CD8-positive, alpha-beta memory T cell (primary cell): ENCODE results near the gene PREX1. TPM values are rescaled to one million over a fixed set of nuclear protein-coding genes. Genes with fewer than 3 reads are reported as not detected.
"Not testable (repeated sequence)": the region's sequence is repeated elsewhere in the genome, so short reads cannot be mapped to it uniquely, and the experiment has no call there.

ENCODE experiments used
- CTCF ChIA-PET: fragments of 350-600 bp; sonication (Branson Sonifier 250); formaldehyde crosslinking; loops from one replicate; lab custom pipeline; 2021; ENCODE audit warnings: antibody characterized with exemption; lab: Charles Lee
- POLR2A ChIA-PET: fragments of 350-600 bp; sonication (Branson Sonifier 250); formaldehyde crosslinking; loops from one replicate; lab custom pipeline; 2021; ENCODE audit warnings: antibody characterized with exemption; lab: Charles Lee
- DNase-seq, 5 donors: peaks; one replicate each; pipeline versions ENCODE4 v3.0.0 to v3.0.0-alpha.2; 2020 to 2022; ENCODE audit warnings: mixed read lengths in 1 of 5
- H3K27ac ChIP-seq: one replicate; pipeline ENCODE4 v1.7.0; 2013; ENCODE audit warnings: low read depth, mild to moderate bottlenecking, low read length, moderate library complexity
- H3K27me3 ChIP-seq: 2 replicates; pipeline ENCODE4 v1.7.0; 2013; ENCODE audit warnings: low read length, mild to moderate bottlenecking; ENCODE audit not compliant: insufficient read depth, poor library complexity, severe bottlenecking
- H3K36me3 ChIP-seq: 2 replicates; pipeline ENCODE4 v1.7.0; 2013; ENCODE audit warnings: mild to moderate bottlenecking, low read length, moderate library complexity; ENCODE audit not compliant: insufficient read depth
- H3K4me1 ChIP-seq: 2 replicates; pipeline ENCODE4 v1.7.0; 2013; ENCODE audit warnings: mild to moderate bottlenecking, low read length, moderate library complexity; ENCODE audit not compliant: insufficient read depth
- H3K4me3 ChIP-seq: 2 replicates; pipeline ENCODE4 v1.7.0; 2013; ENCODE audit warnings: mild to moderate bottlenecking, low read length
- H3K9me3 ChIP-seq: 2 replicates; pipeline ENCODE4 v1.7.0; 2013; ENCODE audit warnings: mild to moderate bottlenecking, low read length
- H3K27ac Mint-ChIP-seq, 8 donors: one replicate each; pipeline ENCODE4 v1.8.0; 2020 to 2021; ENCODE audit warnings: mixed read lengths in 8 of 8, mild to moderate bottlenecking in 6 of 8, inconsistent platforms in 3 of 8, moderate library complexity in 3 of 8
- H3K27me3 Mint-ChIP-seq, 2 donors: one replicate each; pipeline ENCODE4 v1.8.0; 2020 to 2021; ENCODE audit warnings: mixed read lengths in 2 of 2, mild to moderate bottlenecking in 1 of 2, moderate library complexity in 1 of 2
- H3K36me3 Mint-ChIP-seq, 3 donors: one replicate each; pipeline ENCODE4 v1.8.0; 2020 to 2021; ENCODE audit warnings: mixed read lengths in 3 of 3, inconsistent platforms in 1 of 3, mild to moderate bottlenecking in 1 of 3
- H3K4me1 Mint-ChIP-seq, 3 donors: one replicate each; pipeline ENCODE4 v1.8.0; 2020 to 2021; ENCODE audit warnings: mixed read lengths in 3 of 3, inconsistent platforms in 1 of 3, mild to moderate bottlenecking in 1 of 3
- H3K4me3 Mint-ChIP-seq, 7 donors: one replicate each; pipeline ENCODE4 v1.8.0; 2020 to 2021; ENCODE audit warnings: mixed read lengths in 7 of 7, mild to moderate bottlenecking in 6 of 7, moderate library complexity in 4 of 7, inconsistent platforms in 2 of 7
- H3K9me3 Mint-ChIP-seq, 5 donors: one replicate each; pipeline ENCODE4 v1.8.0; 2020 to 2022; ENCODE audit warnings: mixed read lengths in 5 of 5, mild to moderate bottlenecking in 3 of 5, moderate library complexity in 2 of 5, inconsistent platforms in 1 of 5
- polyA plus RNA-seq: library from polyadenylated mRNA; unstranded; fragments of 300-500 nt; fragmentation: Illumina TruSeq; gene quantifications from one replicate; pipeline ENCODE4 v1.2.3, GENCODE V29; 2021
- total RNA-seq, 2 experiments: library from RNA; stranded (reverse); gene quantifications; one replicate each; pipeline ENCODE4 v1.2.3, GENCODE V29; 2021

PREX1 gene
- total and polyA plus RNA-seq, 3 experiments from 2014 or later, result 89.5 to 90.5 (median 90.0) TPM

DNA sequence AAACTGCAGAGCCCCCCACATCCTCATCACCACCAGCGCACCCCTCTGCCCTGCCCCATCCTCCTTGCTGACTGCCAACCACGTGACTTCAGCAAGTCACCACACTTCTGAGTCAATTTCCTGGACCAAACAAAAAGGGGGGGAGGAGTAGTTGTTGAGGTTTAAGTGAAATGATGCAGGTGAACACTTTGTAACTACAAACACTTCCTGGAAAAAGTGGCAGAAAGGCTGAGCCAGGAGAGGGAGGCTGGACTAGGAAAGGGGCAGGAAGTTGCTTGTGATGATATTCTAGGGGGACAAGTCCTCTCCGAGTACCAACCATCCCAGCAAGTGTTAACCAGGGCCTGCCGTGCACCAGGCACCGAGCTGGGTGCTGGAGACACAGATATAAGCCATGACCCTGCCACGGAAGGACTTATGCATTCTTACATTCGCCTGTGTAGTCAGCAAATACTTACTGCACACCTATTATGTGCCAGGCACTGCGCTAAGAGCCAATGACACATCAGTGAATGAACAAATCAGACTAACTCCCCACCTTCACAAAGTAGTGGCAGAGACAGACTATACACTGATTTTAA is 67.3 kb downstream of the PREX1 start:
- peak overlapping the region; percentile 64 for H3K27ac ChIP-seq
- DNase-seq, result peak; percentile 65 to 91 (median 86)
- H3K36me3 ChIP-seq, result no peaks in the 10 kb centered on the region
- POLR2A ChIA-PET, result interaction anchor here (0.6 to 2.6 kb wide), 5 partner anchors 9 to 63 kb away, joined by 3 to 15 read pairs (median 6); no protein-coding TSS in a partner anchor
- peaks cover 0 to 2% of the 10 kb centered on the region in 2 donors for H3K27me3 Mint-ChIP-seq
- H3K4me1 ChIP-seq, result peaks cover 82% of the 10 kb centered on the region
- peaks cover 92 to 97% (median 97%) of the 10 kb centered on the region in 3 donors for H3K4me1 Mint-ChIP-seq
- H3K9me3 Mint-ChIP-seq, result no peaks in the 10 kb centered on the region
- peak overlapping the region; percentile 3 for H3K4me3 ChIP-seq
- H3K27ac Mint-ChIP-seq, result peak overlapping the region; percentile 96 to 98 (median 96)
- H3K9me3 ChIP-seq, result no peaks in the 10 kb centered on the region
- H3K36me3 Mint-ChIP-seq, result peaks cover 11 to 22% (median 11%) of the 10 kb centered on the region in 3 donors
- H3K27me3 ChIP-seq, result no peaks in the 10 kb centered on the region
- H3K4me3 Mint-ChIP-seq, result peak overlapping the region; percentile 73 to 92 (median 82)
- CTCF ChIA-PET, result interaction anchor here (1.0 to 5.1 kb wide), 6 partner anchors 12 to 104 kb away, joined by 4 to 14 read pairs (median 4); partner anchors contain the start of gene PREX1

GRCh38 chr20:48759631-48760245 is 68.1 kb downstream of the PREX1 start:
- Mint-ChIP-seq H3K27ac (peak overlapping the region; percentile 96 to 98 (median 96)), H3K4me3 (peak overlapping the region; percentile 73 to 92 (median 82)), H3K27me3 (peaks cover 0 to 2% of the 10 kb centered on the region in 2 donors), H3K4me1 (peaks cover 89 to 97% (median 97%) of the 10 kb centered on the region in 3 donors), H3K36me3 (peaks cover 10 to 28% (median 12%) of the 10 kb centered on the region in 3 donors), H3K9me3 (peaks cover 0 to 4% (median 0%) of the 10 kb centered on the region in 5 donors)
- H3K36me3 ChIP-seq, result no peaks in the 10 kb centered on the region
- CTCF ChIA-PET, result interaction anchor here (1.0 to 5.1 kb wide), 9 partner anchors 11 to 145 kb away, joined by 3 to 14 read pairs (median 4); partner anchors contain the start of gene PREX1
- peak overlapping the region; percentile 64 for H3K27ac ChIP-seq
- no peaks in the 10 kb centered on the region for H3K27me3 ChIP-seq
- H3K4me3 ChIP-seq, result peak overlapping the region; percentile 2
- peak in 1 of 5 donors; percentile 42 for DNase-seq
- H3K4me1 ChIP-seq, result peaks cover 75% of the 10 kb centered on the region
- POLR2A ChIA-PET, result interaction anchor here (0.6 to 2.6 kb wide), 7 partner anchors 9 to 63 kb away, joined by 3 to 15 read pairs (median 6); no protein-coding TSS in a partner anchor
- H3K9me3 ChIP-seq, result no peaks in the 10 kb centered on the region

GRCh38 chr20:48758206-48758820 is 69.5 kb downstream of the PREX1 start:
- ChIA-PET CTCF (interaction anchor here (1.1 to 5.1 kb wide), 6 partner anchors 18 to 147 kb away, joined by 3 to 14 read pairs (median 6); partner anchors contain the start of gene PREX1), POLR2A (interaction anchor here (0.6 to 1.7 kb wide), 3 partner anchors 15 to 69 kb away, joined by 3 to 10 read pairs (median 4); no protein-coding TSS in a partner anchor)
- peaks cover 74% of the 10 kb centered on the region for H3K4me1 ChIP-seq
- peaks cover 14 to 34% (median 16%) of the 10 kb centered on the region in 3 donors for H3K36me3 Mint-ChIP-seq
- H3K4me1 Mint-ChIP-seq, result peaks cover 91 to 99% (median 95%) of the 10 kb centered on the region in 3 donors
- H3K27me3 ChIP-seq, result no peaks in the 10 kb centered on the region
- H3K36me3 ChIP-seq, result no peaks in the 10 kb centered on the region
- H3K9me3 Mint-ChIP-seq, result peaks cover 0 to 4% (median 0%) of the 10 kb centered on the region in 5 donors
- H3K27ac ChIP-seq, result peak overlapping the region; percentile 27
- H3K27me3 Mint-ChIP-seq, result peaks cover 0 to 2% of the 10 kb centered on the region in 2 donors
- H3K4me3 ChIP-seq, result no peak overlapping the region
- H3K27ac Mint-ChIP-seq, result peak overlapping the region; percentile 93 to 98 (median 96)
- no peaks in the 10 kb centered on the region for H3K9me3 ChIP-seq
- peak; percentile 36 to 86 (median 72) for DNase-seq
- H3K4me3 Mint-ChIP-seq, result peak overlapping the region; percentile 67 to 92 (median 79)

GRCh38 chr20:48756774-48757173 is 71.0 kb downstream of the PREX1 start:
- Mint-ChIP-seq H3K4me1 (peaks cover 92 to 100% (median 95%) of the 10 kb centered on the region in 3 donors), H3K4me3 (peak overlapping the region in 6 of 7 donors; percentile 48 to 85 (median 72))
- H3K9me3 Mint-ChIP-seq, result not testable (repeated sequence)

DNA sequence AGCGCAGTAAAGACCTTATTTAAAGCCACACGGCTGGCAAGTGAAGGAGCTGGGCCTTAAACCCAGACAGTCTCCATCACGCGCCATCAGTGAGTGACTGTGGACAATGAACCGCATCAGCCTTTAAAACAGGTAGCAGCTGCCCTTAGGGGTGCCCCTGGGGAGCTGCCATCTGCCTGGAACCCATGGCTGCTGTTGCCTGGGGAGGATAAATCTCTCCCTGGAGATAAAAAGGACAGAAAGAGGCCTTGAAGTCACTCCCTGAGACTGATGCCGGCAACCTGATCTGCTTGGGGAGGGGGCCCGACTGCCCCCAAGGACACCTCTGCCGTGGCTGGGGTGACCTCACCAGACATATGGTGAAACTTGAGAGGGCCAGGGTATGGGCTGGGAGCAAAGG is 73.5 kb downstream of the PREX1 start:
- Histone ChIP-seq H3K4me3 (no peak overlapping the region), H3K4me1 (peaks cover 75% of the 10 kb centered on the region), H3K9me3 (no peaks in the 10 kb centered on the region), H3K36me3 (peaks cover 4% of the 10 kb centered on the region), H3K27me3 (no peaks in the 10 kb centered on the region), H3K27ac (no peak overlapping the region)
- no peak for DNase-seq
- ChIA-PET CTCF (interaction anchor here (1.3 kb wide), 2 partner anchors 10 to 151 kb away, joined by 3 to 4 read pairs; no protein-coding TSS in a partner anchor), POLR2A (no interaction called here)
- Mint-ChIP-seq H3K27ac (peak overlapping the region in 6 of 8 donors; percentile 74 to 96 (median 91)), H3K27me3 (peaks cover 0 to 2% of the 10 kb centered on the region in 2 donors), H3K4me3 (no peak overlapping the region), H3K36me3 (peaks cover 18 to 51% (median 19%) of the 10 kb centered on the region in 3 donors), H3K9me3 (peaks cover 0 to 4% (median 0%) of the 10 kb centered on the region in 5 donors), H3K4me1 (peaks cover 94 to 100% (median 95%) of the 10 kb centered on the region in 3 donors)

More at GRCh38 chr20:48756774-48757173, 71.0 kb downstream of the PREX1 start:
- H3K36me3 ChIP-seq, H3K4me3 ChIP-seq, H3K27me3 ChIP-seq, CTCF ChIA-PET, H3K9me3 ChIP-seq, H3K27ac ChIP-seq, H3K27me3 Mint-ChIP-seq: not testable (repeated sequence)
- peaks cover 16 to 42% (median 19%) of the 10 kb centered on the region in 3 donors for H3K36me3 Mint-ChIP-seq
- peak in 1 of 5 donors; percentile 38 for DNase-seq
- H3K4me1 ChIP-seq, result peaks cover 74% of the 10 kb centered on the region
- POLR2A ChIA-PET, result interaction anchor here (1.0 to 1.7 kb wide), 2 partner anchors 62 to 70 kb away, joined by 3 to 4 read pairs; no protein-coding TSS in a partner anchor
- H3K27ac Mint-ChIP-seq, result peak overlapping the region; percentile 93 to 98 (median 96)

DNA sequence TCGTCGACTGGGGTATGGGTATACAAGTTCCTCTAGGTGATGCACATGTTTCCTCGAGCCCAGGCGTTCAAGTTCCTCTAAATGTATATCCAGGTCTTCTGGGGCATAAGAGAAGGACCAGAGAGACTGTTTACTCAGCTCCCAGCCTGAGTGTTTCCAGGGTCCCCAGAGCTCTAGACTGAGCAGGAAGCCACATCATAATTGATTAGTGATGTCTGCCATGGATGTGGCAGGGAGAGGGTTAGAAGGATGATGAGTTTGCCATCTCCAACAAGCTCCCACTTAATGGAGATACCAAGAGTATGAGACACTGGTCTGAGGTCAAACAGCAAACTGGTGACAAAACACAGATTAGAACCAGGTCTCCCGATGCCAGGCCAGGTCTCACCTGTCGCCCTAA is 74.8 kb downstream of the PREX1 start:
- Histone ChIP-seq H3K36me3 (peaks cover 4% of the 10 kb centered on the region), H3K27ac (no peak overlapping the region), H3K4me1 (peaks cover 74% of the 10 kb centered on the region), H3K9me3 (no peaks in the 10 kb centered on the region), H3K27me3 (no peaks in the 10 kb centered on the region), H3K4me3 (no peak overlapping the region)
- Mint-ChIP-seq H3K9me3 (peaks cover 0 to 4% (median 0%) of the 10 kb centered on the region in 5 donors), H3K27me3 (peaks cover 0 to 2% of the 10 kb centered on the region in 2 donors), H3K4me1 (peaks cover 94 to 100% (median 95%) of the 10 kb centered on the region in 3 donors), H3K36me3 (peaks cover 18 to 62% (median 23%) of the 10 kb centered on the region in 3 donors), H3K27ac (peak overlapping the region; percentile 73 to 96 (median 90)), H3K4me3 (peak overlapping the region in 6 of 7 donors; percentile 15 to 88 (median 68))
- CTCF ChIA-PET, result interaction anchor here (1.0 to 1.3 kb wide), 3 partner anchors 9 to 28 kb away, joined by 3 to 4 read pairs (median 3); no protein-coding TSS in a partner anchor
- no peak for DNase-seq
- POLR2A ChIA-PET, result no interaction called here

DNA sequence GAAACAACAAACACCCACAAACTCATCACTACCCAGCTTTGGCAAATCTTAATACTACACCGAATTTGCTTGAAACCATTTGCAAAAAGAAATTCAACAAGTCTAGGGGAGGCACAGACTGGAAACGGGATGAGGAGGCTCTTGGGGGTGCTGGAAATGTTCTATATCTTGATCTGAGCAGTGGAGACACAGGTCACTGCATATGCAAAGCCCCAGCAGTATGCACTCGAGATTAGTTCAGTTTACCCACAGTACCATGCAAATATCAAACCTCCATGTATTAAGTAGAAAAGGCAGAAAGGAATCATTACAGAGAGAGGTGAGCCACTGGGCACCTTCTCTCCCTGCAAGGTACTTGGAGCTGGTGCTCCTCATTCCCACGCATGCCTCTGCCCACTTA is 75.9 kb downstream of the PREX1 start:
- peak overlapping the region; percentile 21 to 88 (median 80) for H3K4me3 Mint-ChIP-seq

More for the DNA sequence above, 75.9 kb downstream of the PREX1 start:
- peaks cover 85 to 97% (median 86%) of the 10 kb centered on the region in 3 donors for H3K4me1 Mint-ChIP-seq
- H3K27ac ChIP-seq, result peak overlapping the region; percentile 3
- no peak for DNase-seq
- peaks cover 18 to 68% (median 20%) of the 10 kb centered on the region in 3 donors for H3K36me3 Mint-ChIP-seq
- peak overlapping the region; percentile 76 to 99 (median 90) for H3K27ac Mint-ChIP-seq
- POLR2A ChIA-PET, result interaction anchor here (1.1 to 1.2 kb wide), 2 partner anchors 8 to 37 kb away, joined by 3 to 15 read pairs; no protein-coding TSS in a partner anchor
- CTCF ChIA-PET, result interaction anchor here (0.8 to 1.3 kb wide), 5 partner anchors 27 to 148 kb away, joined by 3 read pairs; no protein-coding TSS in a partner anchor
- no peaks in the 10 kb centered on the region for H3K9me3 ChIP-seq
- H3K27me3 ChIP-seq, result no peaks in the 10 kb centered on the region
- peaks cover 0 to 4% (median 0%) of the 10 kb centered on the region in 5 donors for H3K9me3 Mint-ChIP-seq
- no peaks in the 10 kb centered on the region for H3K27me3 Mint-ChIP-seq
- peaks cover 4% of the 10 kb centered on the region for H3K36me3 ChIP-seq
- no peak overlapping the region for H3K4me3 ChIP-seq
- H3K4me1 ChIP-seq, result peaks cover 65% of the 10 kb centered on the region
